Tibial nerve (tissue), 4 donors: Measurements from ENCODE around the gene SLC30A2.

ENCODE experiments used
- CTCF ChIP-seq, 5 experiments: fragments of 200-600 bp in 3 of 5; fragments of 450-650 bp in 2 of 5; sonication (generic) in 3 of 5; IDR thresholded peaks; one replicate each; pipeline ENCODE4 v1.5.1; 2016 to 2019; ENCODE audit warnings: antibody characterized with exemption in 5 of 5, mild to moderate bottlenecking in 3 of 5, moderate library complexity in 2 of 5
- EP300 ChIP-seq, 2 donors: sonication (generic); formaldehyde crosslinking; IDR thresholded peaks; one replicate each; pipeline ENCODE4 v1.6.1; 2017; ENCODE audit warnings: antibody characterized with exemption in 2 of 2, mild to moderate bottlenecking in 1 of 2
- POLR2A ChIP-seq, 2 donors: fragments of 450-650 bp; IDR thresholded peaks; one replicate each; pipeline ENCODE4 v1.6.1; 2017; ENCODE audit warnings: antibody characterized with exemption in 2 of 2, mild to moderate bottlenecking in 2 of 2, moderate library complexity in 2 of 2

- no peak for TF ChIP-seq CTCF (IDR thresholded peaks at IDR 0.05)
- TF ChIP-seq POLR2A (IDR thresholded peaks at IDR 0.05), result no peak
- TF ChIP-seq EP300 (IDR thresholded peaks at IDR 0.05), result no peak
Measured at GRCh38 chr1:26014179-26014578, 31.7 kb downstream of the SLC30A2 start.
